ENCODE measurements around the gene TNFSF15.

Gene TNFSF15

GRCh38 chr9:114824110-114824509 lies 18.3 kb upstream of the TNFSF15 start:
- DNase-seq (ENCODE audit: low read depth), result no peak

DNA sequence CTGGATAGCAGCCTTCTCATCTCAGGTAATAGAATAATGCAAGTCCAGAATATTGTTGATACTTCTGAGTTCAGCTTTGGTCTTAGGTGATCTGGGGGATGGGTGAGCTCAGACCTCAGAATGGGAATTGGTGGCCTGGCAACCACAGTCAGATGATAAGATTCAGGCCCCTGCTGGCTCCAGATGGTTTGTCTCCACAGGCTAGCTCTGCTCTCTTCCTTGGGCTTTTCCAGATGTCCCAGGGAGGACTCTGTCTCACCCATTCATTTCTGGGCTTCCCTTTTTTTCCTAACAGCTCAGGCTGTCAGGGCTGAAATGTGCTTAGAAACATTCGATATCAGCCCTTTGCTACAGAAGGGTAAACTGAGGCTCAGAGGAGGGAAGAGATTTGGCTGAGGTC lies 17.6 kb upstream of the TNFSF15 start:
- DNase-seq (ENCODE audit: low read depth), result no peak

DNA sequence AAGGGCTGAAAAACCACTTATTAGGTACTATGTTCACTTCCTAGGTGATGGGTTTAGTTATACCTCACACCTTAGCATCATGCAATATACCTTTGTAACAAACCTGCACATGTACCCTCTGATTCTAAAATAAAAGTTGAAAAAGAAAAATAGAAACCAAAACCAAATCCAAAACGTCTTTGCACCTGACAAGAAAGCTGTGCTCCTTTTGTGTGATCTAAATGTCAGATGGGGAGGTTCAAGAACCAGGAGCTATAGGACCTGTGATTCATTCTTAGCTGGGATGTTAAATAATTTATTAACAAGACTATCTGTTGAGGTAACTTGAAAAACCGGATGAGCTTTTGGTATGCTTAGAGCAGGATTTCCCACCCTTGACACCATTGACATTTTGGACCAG lies 16.9 kb upstream of the TNFSF15 start:
- DNase-seq (ENCODE audit: low read depth), result no peak

GRCh38 chr9:114820776-114821501 lies 15.1 kb upstream of the TNFSF15 start:
- no peak for DNase-seq (ENCODE audit: low read depth)

DNA sequence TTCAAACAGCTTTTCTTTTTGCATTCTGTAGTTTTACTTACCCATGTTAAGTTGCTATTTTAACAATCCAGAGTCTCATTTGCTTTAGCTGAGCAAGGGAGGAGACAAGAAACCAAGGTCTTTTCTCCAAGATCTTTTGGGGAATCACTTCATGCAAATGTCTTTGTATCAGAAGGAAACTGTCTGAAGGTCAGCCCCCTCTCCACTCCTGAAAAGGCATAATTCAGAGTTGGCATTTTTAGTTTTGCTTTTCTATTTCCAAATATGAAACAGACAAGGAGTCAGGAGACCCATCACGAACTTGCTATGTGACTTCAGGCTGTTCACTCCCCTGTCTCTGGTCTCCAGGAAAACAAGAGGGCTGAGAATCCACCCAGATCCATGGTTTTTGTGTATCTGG lies 12.3 kb upstream of the TNFSF15 start:
- DNase-seq (ENCODE audit: low read depth), result no peak

GRCh38 chr9:114813717-114814418 lies 8.0 kb upstream of the TNFSF15 start:
- DNase-seq (ENCODE audit: low read depth), result no peak

DNA sequence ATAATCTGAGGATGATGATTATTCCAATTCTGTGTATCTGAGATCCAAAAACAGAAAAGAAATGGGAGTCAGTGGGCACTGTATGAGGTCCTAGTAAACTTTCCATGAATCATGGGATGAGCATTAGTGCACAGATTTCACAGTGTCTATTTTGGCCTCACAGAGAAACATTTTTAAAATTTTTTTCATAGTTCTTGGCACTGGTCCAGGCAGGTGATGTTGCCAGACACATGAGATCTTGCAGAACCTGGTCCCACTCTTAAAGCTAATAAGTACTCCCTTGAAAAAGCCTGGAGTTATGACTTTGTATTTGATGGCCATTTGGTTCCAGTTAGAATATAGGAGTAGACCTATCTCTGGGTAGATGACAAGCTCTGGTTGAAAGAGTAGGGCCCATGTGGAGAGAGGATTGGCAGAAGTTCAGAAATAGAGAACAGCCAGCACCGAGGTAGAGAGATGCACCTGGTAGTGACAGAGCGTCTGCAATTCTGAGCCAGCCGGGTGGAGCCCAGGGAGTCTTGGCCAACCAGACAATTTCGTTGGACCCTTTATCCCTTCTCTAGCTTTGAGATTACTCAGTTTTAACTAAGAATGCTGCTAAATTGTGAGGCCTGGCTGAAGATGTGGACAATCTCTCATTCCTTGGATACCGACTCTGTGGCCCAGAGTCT lies 6.3 kb upstream of the TNFSF15 start:
- no peak for DNase-seq (ENCODE audit: low read depth)

DNA sequence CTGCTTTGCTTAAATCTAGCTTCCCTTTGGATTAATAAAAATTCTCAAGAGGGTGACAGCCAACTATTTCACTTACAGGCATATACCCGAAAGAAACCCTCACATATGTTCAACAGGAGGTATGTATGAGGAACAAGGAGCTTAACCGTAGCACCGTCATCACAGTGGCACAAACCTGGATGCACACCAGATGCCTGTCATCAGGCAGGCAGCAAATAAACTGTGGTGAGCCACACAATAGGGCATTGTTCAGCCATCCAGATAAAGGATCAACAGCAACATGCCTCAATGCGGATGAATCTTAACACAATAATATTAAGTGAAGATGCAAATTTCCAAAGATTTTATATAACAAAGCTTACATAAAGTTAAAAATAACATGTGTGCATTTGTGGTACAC lies 5.5 kb upstream of the TNFSF15 start:
- DNase-seq (ENCODE audit: low read depth), result no peak

DNA sequence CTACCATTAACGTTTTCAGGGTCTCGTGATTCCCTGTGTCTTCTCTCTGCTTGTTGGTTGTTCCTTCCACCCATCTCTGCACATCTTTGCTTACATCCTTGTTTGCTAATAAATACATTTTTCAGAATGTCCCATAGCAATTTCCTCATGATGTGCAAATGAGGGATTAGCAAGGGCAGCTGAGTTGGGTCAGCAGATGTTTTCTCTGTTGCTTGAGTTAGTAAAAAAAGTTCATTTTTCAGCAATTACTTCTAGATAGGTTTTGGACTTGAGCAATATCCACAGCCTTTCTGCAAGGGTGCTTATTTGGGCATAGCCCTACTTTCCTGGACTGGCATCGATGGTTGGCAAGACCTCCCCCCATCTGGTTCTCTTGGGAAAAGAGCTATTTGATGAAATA lies 4.8 kb upstream of the TNFSF15 start:
- DNase-seq (ENCODE audit: low read depth), result no peak

DNA sequence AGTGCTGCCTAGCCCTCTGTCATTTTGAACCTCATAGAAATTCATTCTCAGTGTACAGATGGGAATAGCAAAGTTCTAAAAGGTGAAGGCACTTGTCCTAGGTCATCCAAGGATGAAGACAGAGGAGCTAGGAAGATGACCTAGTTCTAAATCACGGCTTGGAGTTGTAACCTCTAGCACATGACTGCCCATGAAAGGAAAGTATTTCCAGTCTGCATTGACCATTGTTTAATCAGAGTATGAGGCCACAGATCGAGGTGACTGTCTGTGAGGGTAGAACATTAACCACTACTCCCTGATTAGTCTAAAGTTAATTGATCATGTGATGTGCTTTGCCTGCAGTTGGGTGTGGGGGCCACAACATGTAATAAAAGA lies 674 bp upstream of the TNFSF15 start:
- no peak for DNase-seq (ENCODE audit: low read depth)

DNA sequence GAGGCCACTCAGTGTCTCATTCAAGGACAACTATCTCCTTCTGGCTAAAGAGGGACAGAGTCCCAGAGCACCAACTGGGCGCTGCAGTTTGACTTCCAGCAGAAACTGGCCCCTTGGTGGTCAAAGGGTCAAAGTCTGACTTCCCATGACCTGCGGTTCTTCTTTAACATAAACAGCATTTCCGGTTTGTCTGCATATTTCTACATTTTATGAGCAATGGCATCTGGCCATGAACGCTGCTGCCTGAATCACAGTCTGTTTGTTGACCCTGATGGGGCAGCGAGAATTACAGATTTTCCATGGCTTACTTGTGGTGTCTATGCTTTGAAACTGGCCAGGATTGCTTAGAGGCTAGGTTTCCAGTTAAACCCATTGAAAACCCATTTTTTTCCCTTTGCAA lies 1.3 kb downstream of the TNFSF15 start:
- no peak for DNase-seq (ENCODE audit: low read depth)

GRCh38 chr9:114803479-114804265 lies 2.2 kb downstream of the TNFSF15 start:
- no peak for DNase-seq (ENCODE audit: low read depth)

GRCh38 chr9:114799925-114800324 lies 5.9 kb downstream of the TNFSF15 start:
- DNase-seq (ENCODE audit: low read depth), result no peak

DNA sequence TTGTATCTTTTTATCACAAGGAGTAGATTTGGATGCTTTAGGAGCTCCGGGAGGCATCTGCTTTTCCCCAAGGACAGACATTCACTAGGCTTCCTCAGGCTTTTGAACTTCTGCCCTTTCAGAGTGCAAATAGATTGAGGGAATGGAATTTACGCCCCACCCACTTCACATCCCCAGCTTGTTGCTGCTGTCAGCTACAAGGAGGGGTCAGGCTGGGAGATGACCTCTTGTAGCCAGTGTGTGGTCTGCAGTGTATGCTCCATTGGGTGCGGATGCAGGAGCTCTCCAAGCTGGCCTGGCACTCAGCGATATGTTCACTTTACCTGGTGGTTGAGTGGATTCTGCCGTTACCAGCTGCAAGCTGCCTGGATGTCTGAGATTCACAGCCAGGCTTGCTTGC lies 6.4 kb downstream of the TNFSF15 start:
- DNase-seq (ENCODE audit: low read depth), result no peak

DNA sequence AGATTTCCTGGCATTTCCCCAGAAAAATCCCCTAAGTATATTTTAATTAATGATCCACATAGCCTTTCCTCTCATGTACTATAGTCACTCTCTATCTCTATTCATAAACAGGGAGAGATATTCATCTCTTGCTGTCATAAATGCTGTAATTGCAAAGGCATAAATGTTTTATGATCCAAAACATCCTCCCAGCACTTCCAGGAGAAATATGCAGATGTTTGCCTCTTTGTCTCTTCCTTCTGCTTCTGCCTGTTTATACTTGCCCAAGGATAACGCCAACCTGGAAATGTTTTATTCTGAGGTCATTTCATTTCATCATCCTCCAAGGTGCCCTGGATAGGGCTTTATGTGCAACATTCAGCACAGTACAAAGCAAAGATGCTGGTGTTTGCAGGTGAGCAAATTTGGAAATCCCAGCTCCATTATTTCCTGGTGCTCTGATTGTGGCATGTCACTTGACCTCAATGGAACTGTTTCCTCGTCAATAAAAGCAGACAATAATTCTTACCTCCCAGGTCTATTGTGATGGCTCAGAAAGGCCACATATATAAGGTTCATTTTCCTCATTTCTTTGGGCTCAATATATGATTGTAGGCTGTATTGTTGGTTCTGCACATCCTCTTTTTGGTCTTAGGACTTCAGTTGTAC lies 6.9 kb downstream of the TNFSF15 start:
- no peak for DNase-seq (ENCODE audit: low read depth)

GRCh38 chr9:114798101-114798500 lies 7.7 kb downstream of the TNFSF15 start:
- no peak for DNase-seq (ENCODE audit: low read depth)

GRCh38 chr9:114792396-114792795 lies 13.4 kb downstream of the TNFSF15 start:
- DNase-seq (ENCODE audit: low read depth), result no peak

- DNase-seq (ENCODE audit: low read depth), result no peak
Measured at GRCh38 chr9:114791736-114792135, 14.1 kb downstream of the TNFSF15 start.

- no peak for DNase-seq (ENCODE audit: low read depth)
Measured at GRCh38 chr9:114791312-114791711, 14.5 kb downstream of the TNFSF15 start.

- DNase-seq (ENCODE audit: low read depth), result no peak
Measured at GRCh38 chr9:114790521-114790920, 15.3 kb downstream of the TNFSF15 start.

DNA sequence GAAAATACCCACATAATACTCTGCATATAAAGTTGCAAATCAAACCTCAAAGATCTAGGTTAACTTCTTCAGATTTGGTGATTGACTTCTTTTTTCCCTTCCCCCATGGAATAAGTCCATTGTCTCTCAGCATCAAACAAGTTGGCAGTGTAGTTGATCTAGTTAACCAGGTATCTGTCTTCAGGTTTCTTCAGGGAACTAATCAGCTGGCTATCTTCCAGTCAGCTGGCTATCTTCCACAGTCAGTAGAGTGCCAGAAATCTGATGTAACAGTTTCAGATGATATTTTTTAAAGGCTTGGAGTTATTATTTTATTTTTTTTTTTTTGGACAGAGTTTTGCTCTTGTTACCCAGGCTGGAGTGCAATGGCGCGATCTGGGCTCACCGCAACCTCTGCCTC lies 16.8 kb downstream of the TNFSF15 start:
- no peak for DNase-seq (ENCODE audit: low read depth)

All from activated T-cell treated with anti-CD3 and anti-CD28 coated beads for 24 hours (primary cell).